ENCODE data around the gene PCSK7.
"Not testable (repeated sequence)": the region's sequence is repeated elsewhere in the genome, so short reads cannot be mapped to it uniquely, and the experiment has no call there.

The PCSK7 gene

GRCh38 chr11:117185736-117186430 lies 46.0 kb downstream of the PCSK7 start:
- no peak for DNase-seq (ENCODE audit: low read depth in 2 of 2, low spot score in 1 of 2)

GRCh38 chr11:117183724-117184349 lies 48.0 kb downstream of the PCSK7 start:
- no peak for DNase-seq (ENCODE audit: low read depth in 2 of 2, low spot score in 1 of 2)

GRCh38 chr11:117183178-117183577 lies 48.7 kb downstream of the PCSK7 start:
- not testable (repeated sequence) for DNase-seq (ENCODE audit: low read depth in 2 of 2, low spot score in 1 of 2)

GRCh38 chr11:117182551-117182935 lies 49.3 kb downstream of the PCSK7 start:
- no peak for DNase-seq (ENCODE audit: low read depth in 2 of 2, low spot score in 1 of 2)

GRCh38 chr11:117181586-117182550 lies 50.0 kb downstream of the PCSK7 start:
- DNase-seq (ENCODE audit: low read depth in 2 of 2, low spot score in 1 of 2) = no peak

- peak in 1 of 2 donors; percentile 5 for DNase-seq (ENCODE audit: low read depth in 2 of 2, low spot score in 1 of 2)
Observed at GRCh38 chr11:117180661-117181585, 51.0 kb downstream of the PCSK7 start.

- DNase-seq (ENCODE audit: low read depth in 2 of 2, low spot score in 1 of 2) = no peak
Observed at GRCh38 chr11:117180020-117180419, 51.9 kb downstream of the PCSK7 start.

- no peak for DNase-seq (ENCODE audit: low read depth in 2 of 2, low spot score in 1 of 2)
Observed at GRCh38 chr11:117179048-117179999, 52.5 kb downstream of the PCSK7 start.

GRCh38 chr11:117178210-117179034 lies 53.5 kb downstream of the PCSK7 start, which contains the start of gene SIDT2:
SIDT2 (plus strand) TSS chr11:117178743; CDS start chr11:117179264, 521 bp downstream.
- peak; percentile 70 to 74 for DNase-seq (ENCODE audit: low read depth in 2 of 2, low spot score in 1 of 2)

- no peak for DNase-seq (ENCODE audit: low read depth in 2 of 2, low spot score in 1 of 2)
Observed at GRCh38 chr11:117177534-117178209, 54.2 kb downstream of the PCSK7 start.

- no peak for DNase-seq (ENCODE audit: low read depth in 2 of 2, low spot score in 1 of 2)
Observed at GRCh38 chr11:117176186-117176585, 55.7 kb downstream of the PCSK7 start.

- DNase-seq (ENCODE audit: low read depth in 2 of 2, low spot score in 1 of 2) = no peak
Observed at GRCh38 chr11:117175781-117176180, 56.1 kb downstream of the PCSK7 start.

- no peak for DNase-seq (ENCODE audit: low read depth in 2 of 2, low spot score in 1 of 2)
Observed at GRCh38 chr11:117175104-117175503, 56.8 kb downstream of the PCSK7 start.

- DNase-seq (ENCODE audit: low read depth in 2 of 2, low spot score in 1 of 2) = no peak
Observed at GRCh38 chr11:117172724-117173421, 59.0 kb downstream of the PCSK7 start.

GRCh38 chr11:117171404-117172061 lies 60.3 kb downstream of the PCSK7 start:
- no peak for DNase-seq (ENCODE audit: low read depth in 2 of 2, low spot score in 1 of 2)

- DNase-seq (ENCODE audit: low read depth in 2 of 2, low spot score in 1 of 2) = no peak
Observed at GRCh38 chr11:117171007-117171403, 60.9 kb downstream of the PCSK7 start.

GRCh38 chr11:117170210-117170609 lies 61.7 kb downstream of the PCSK7 start:
- DNase-seq (ENCODE audit: low read depth in 2 of 2, low spot score in 1 of 2) = no peak
